Chondrocyte (in vitro differentiated cells): ENCODE measurements around the gene PLSCR2. TPM values are rescaled to one million over a fixed set of nuclear protein-coding genes. Genes with fewer than 3 reads are reported as not detected.
A peak's percentile ranks its signal among the peaks of the same experiment; 100 is the strongest.

Experiments
- DNase-seq: peaks from one replicate; pipeline ENCODE4 v3.0.0; 2021; ENCODE audit warnings: mixed read lengths, low spot score
- H3K27ac Mint-ChIP-seq: one replicate; pipeline ENCODE4 v1.8.0; 2021; ENCODE audit warnings: mild to moderate bottlenecking, moderate library complexity, mixed read lengths; ENCODE audit not compliant: unreplicated experiment
- H3K27me3 Mint-ChIP-seq: 2 replicates; pipeline ENCODE4 v1.8.0; 2021; ENCODE audit warnings: low read depth, mixed read lengths
- H3K36me3 Mint-ChIP-seq: 2 replicates; pipeline ENCODE4 v1.8.0; 2021; ENCODE audit warnings: low read depth, mixed read lengths
- H3K4me1 Mint-ChIP-seq: 2 replicates; pipeline ENCODE4 v1.8.0; 2021; ENCODE audit warnings: low read depth, mild to moderate bottlenecking, mixed read lengths
- H3K4me3 Mint-ChIP-seq: one replicate; pipeline ENCODE4 v1.8.0; 2021; ENCODE audit warnings: mild to moderate bottlenecking, moderate library complexity, mixed read lengths; ENCODE audit not compliant: unreplicated experiment
- H3K9me3 Mint-ChIP-seq: 2 replicates; pipeline ENCODE4 v1.8.0; 2021; ENCODE audit warnings: low read depth, mixed read lengths
- CTCF ChIP-seq: fragments of 200-600 bp; sonication (generic); IDR thresholded peaks from 2 replicates; pipeline ENCODE4 v1.5.0; 2021; ENCODE audit warnings: antibody characterized with exemption, mild to moderate bottlenecking, moderate library complexity
- total RNA-seq: library from RNA; stranded (reverse); gene quantifications from 3 replicates; pipeline ENCODE4 v1.2.1, GENCODE V29; 2021

The PLSCR2 gene
- total RNA-seq, 1 donor from 2014 or later: not detected

GRCh38 chr3:146468671-146469149 lies 651 bp downstream of the PLSCR2 start:
- no peaks in the 10 kb centered on the region for H3K27me3 Mint-ChIP-seq
- H3K36me3 Mint-ChIP-seq: no peaks in the 10 kb centered on the region
- H3K9me3 Mint-ChIP-seq: no peaks in the 10 kb centered on the region
- no peak for TF ChIP-seq CTCF
- H3K4me1 Mint-ChIP-seq: peaks cover 40% of the 10 kb centered on the region
- peak overlapping the region; percentile 82 for H3K27ac Mint-ChIP-seq
- DNase-seq: no peak
- H3K4me3 Mint-ChIP-seq: no peak overlapping the region

- peak overlapping the region; percentile 82 for H3K27ac Mint-ChIP-seq
- H3K27me3 Mint-ChIP-seq: no peaks in the 10 kb centered on the region
- DNase-seq: no peak
- no peak for TF ChIP-seq CTCF
- H3K9me3 Mint-ChIP-seq: no peaks in the 10 kb centered on the region
- no peaks in the 10 kb centered on the region for H3K36me3 Mint-ChIP-seq
- no peak overlapping the region for H3K4me3 Mint-ChIP-seq
- peaks cover 37% of the 10 kb centered on the region for H3K4me1 Mint-ChIP-seq
Observed at GRCh38 chr3:146468234-146468633, 1.1 kb downstream of the PLSCR2 start.

- H3K27ac Mint-ChIP-seq: no peak overlapping the region
Observed at GRCh38 chr3:146466604-146467003, 2.8 kb downstream of the PLSCR2 start.

GRCh38 chr3:146465693-146466465 lies 3.5 kb downstream of the PLSCR2 start:
- H3K27ac Mint-ChIP-seq: no peak overlapping the region
- no peak for DNase-seq
- H3K9me3 Mint-ChIP-seq: no peaks in the 10 kb centered on the region
- TF ChIP-seq CTCF: no peak
- peaks cover 34% of the 10 kb centered on the region for H3K4me1 Mint-ChIP-seq
- H3K27me3 Mint-ChIP-seq: no peaks in the 10 kb centered on the region
- no peaks in the 10 kb centered on the region for H3K36me3 Mint-ChIP-seq
- H3K4me3 Mint-ChIP-seq: no peak overlapping the region

More at GRCh38 chr3:146466604-146467003, 2.8 kb downstream of the PLSCR2 start:
- TF ChIP-seq CTCF: no peak
- Mint-ChIP-seq H3K4me3 (no peak overlapping the region), H3K27me3 (no peaks in the 10 kb centered on the region), H3K4me1 (peaks cover 34% of the 10 kb centered on the region), H3K9me3 (no peaks in the 10 kb centered on the region), H3K36me3 (no peaks in the 10 kb centered on the region)
- no peak for DNase-seq

GRCh38 chr3:146464783-146465182 lies 4.6 kb downstream of the PLSCR2 start:
- no peak for TF ChIP-seq CTCF
- DNase-seq: no peak
- H3K4me1 Mint-ChIP-seq: peaks cover 34% of the 10 kb centered on the region
- no peaks in the 10 kb centered on the region for H3K36me3 Mint-ChIP-seq
- H3K27me3 Mint-ChIP-seq: no peaks in the 10 kb centered on the region
- no peak overlapping the region for H3K4me3 Mint-ChIP-seq
- H3K27ac Mint-ChIP-seq: no peak overlapping the region
- no peaks in the 10 kb centered on the region for H3K9me3 Mint-ChIP-seq
